ENCODE measurements around the gene ELMO1.
A peak's percentile ranks its signal among the peaks of the same experiment; 100 is the strongest.

The ELMO1 gene

DNA sequence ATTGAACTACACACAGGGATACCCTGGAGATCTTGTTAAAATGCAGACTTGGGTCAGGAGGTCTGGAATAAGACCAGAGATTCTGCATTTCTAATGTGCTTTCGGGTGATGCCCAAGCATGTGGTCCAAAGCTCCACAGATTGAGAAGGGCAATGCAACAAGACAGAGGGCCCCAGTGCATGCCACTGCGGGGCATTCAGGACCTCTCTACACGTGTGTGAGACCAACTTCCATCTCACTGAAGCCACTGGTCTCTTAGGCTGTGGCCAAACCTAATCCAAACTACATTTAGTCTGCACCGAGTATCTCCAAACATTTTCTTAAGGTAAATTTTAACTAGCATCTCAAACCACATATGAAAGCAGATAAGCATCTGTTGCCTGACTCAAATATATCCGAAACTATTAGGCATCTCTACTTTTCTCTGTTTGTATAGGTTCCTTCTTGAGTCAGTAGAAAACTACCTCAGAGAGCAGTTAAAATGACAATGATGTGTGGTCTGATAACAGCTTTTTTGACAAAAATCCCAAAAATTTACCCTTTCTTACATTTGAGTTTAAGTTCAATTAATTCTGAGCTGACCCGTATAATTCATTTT, 107.5 kb downstream of the ELMO1 start:
- no peak for DNase-seq

DNA sequence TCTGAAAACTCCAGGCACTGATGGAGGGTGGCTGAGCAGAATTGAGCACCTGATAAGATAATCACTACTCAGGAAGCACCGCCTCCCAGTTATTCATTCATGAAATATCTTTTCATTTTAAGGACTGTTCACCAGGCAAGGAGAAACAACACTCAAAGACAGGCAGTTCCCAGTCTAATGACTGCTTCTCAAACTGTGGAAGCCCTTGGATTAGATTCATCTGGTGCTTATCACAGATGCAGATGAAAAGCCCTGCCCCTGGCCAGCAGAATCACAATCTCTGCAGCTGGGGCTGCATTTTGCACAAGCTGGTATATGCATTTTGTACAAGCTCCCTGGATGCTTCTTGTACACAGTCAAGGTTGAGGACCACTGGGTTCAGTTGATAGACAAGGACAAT, 109.7 kb downstream of the ELMO1 start:
- DNase-seq: no peak

DNA sequence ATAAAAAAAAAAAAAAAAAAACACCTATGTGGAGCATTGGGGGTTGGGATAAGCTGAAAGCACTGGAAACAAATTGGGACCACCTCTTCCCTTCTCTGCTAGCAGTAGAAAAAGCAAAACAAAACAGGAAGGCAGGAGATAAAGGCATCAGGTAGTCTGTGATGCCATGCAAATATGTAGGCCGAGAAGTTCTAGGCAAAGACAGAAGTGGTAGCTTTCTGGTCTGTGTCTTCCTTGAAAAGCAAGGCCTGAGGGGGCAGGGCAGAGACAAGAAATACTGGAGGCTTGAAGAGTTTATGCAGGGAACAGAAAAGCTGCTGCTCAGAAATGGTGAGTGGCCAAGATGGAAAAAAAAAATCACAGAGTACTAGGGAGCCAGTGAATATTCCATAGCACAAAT, 111.1 kb downstream of the ELMO1 start:
- no peak for DNase-seq

DNA sequence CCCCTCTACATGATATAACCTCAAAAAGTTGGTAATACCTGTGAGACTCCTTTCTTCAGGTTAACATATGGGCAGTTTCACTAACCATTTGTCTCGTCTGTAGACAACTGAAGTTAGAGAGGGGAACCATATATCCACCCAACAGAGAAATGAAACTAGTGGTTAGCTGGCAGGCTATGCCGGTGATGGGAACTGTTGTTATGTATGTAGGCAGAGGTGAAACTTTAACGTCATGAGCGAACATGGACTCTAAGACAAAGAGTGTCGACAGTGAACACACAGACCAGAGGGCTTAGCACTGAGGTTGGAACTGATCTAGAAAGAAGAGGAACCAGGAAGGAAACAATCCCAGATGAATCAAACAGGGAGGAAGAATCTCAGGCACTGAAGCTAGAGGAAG, 112.4 kb downstream of the ELMO1 start:
- DNase-seq: peak; percentile 60

GRCh38 chr7:37333075-37333474, 115.6 kb downstream of the ELMO1 start:
- DNase-seq: no peak

DNA sequence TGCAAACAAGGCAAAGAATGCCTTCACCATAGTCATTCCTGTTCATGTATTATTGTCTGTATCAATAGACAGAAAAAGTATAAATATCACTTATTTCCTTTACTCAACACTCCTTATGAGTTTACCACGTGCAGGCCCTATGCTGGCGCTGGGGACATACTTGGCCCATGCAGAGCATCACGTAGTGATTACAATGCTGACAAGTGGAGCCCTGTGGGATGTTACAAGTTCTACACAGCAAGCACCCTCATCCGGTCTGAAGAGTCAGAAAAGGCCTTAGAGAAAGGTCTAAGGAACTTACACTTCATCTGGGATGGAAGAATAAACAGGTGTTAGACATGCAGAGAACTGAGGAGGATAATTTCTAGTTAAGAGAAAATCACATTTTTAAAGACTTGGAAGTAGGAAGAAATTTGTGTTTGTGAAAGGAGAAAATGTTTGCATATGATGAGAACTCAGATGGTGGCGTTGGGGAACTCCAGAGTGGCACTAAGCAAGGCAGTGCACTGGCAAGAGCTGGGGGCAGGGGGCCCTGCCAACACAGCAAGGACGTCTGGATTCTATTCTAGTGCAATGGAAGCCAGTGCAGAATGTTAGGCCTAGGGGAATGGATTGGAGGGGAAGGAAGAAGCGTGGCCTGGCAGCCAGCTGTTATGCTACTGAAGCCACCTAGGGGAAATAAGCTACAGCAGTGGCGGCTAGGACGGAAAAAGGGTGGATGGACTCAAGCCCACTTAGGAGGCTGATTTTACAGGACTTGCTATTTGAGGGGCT, 116.2 kb downstream of the ELMO1 start:
- no peak for DNase-seq

DNA sequence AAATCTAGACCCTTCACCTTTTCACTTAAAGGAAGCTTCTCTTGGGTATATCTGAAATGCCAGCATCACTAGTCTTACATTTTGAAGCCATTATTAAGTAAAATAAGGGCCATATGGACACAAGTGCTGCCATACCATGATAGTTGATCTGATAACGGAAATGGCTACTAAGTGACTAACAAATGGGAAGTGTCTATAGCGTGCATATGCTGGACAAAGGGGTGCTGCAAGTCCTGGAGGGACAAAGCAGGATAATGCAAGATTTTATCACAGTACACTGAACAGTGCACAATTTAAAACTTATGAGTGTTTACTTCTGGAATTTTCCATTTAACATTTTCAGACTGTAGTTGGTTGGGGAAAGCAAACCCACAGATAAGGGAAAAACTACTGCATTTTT, 117.9 kb downstream of the ELMO1 start:
- no peak for DNase-seq

GRCh38 chr7:37329940-37330339, 118.7 kb downstream of the ELMO1 start:
- no peak for DNase-seq

- no peak for DNase-seq
Observed at GRCh38 chr7:37327288-37327687, 121.4 kb downstream of the ELMO1 start.

DNA sequence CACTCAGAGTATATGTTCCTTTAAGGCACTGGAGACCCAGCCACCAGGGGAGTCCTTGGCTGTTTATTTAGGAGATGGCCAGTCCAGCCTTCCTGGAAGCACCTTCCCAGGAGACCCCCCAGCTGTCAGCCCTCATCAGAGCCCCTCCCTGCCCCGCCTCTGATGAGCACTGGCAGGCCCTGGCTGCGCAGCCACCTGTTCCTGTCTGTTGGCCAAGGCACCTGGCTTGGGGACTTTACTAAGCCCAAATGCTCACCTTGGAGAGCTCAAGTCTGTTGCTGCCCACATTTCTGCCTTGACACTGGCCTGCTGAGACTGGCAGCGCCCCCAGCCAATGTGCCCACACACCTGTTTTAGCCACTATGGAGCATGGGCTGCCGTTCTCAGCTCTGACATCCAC, 124.7 kb downstream of the ELMO1 start:
- no peak for DNase-seq

DNA sequence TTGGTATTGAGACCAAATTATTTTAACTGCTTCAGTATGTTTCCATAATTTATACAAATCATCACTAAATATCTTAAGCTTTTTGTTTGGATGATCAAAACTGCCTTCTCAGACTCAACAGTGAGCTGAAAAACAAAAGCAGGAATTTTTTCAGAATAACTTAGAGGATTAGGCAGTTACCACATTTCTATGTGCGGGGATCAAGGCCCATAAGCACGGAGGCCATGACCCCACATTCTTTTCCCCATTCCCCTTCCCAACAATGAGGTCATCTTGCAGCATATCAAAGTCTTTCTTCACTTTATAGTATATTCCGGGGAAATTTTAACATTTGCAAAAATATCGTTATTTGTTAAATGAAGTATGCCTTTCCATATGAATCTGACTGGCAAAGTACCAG, 125.8 kb downstream of the ELMO1 start:
- DNase-seq: no peak

DNA sequence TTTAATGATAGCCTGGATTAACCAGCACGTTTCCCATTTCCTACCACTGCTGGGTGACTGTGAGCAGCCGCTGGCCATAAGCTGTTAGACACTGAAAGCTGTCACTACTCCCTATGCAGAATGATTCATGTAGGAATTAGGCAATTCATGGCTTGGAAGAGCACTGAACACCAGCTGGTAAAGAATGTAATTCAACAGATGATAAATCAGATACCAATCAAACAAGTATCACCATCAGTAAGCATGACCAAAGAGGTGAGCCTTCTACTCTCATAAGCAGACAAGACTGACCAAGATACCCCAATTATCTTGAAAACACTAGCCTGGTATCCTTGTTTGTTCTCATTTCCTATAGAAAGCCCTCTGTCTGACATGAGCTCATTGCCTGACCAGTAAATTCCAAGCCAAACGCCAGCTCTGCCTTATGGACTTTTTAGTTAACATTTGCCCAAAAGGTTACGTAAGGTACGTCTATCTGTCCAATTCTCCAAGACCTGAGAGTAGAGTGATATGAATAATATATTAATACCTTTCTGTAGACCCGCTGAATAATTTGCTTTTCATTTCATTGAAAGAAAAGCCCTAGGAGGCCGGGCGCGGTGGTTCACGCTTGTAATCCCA, 127.7 kb downstream of the ELMO1 start:
- no peak for DNase-seq

GRCh38 chr7:37320140-37320847, 128.4 kb downstream of the ELMO1 start:
- DNase-seq: no peak

DNA sequence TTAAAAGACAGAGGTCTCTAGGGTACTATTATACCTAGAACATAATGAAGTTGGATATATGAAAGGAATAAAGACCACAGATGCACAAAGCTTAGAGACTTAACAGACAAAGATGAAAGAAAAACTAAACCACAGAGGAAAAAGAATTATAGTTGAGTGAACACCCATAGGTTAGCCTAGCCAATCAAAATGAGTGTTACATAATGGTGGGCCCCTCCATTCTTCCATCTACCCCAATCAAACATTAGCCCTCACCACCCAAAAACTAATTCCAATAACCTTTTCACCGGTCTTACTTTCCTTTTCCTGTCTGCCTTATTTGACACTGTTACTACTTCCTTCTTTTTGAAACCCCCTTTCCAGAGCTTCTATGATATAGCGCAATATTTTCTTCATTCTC, 130.1 kb downstream of the ELMO1 start:
- DNase-seq: no peak

DNA sequence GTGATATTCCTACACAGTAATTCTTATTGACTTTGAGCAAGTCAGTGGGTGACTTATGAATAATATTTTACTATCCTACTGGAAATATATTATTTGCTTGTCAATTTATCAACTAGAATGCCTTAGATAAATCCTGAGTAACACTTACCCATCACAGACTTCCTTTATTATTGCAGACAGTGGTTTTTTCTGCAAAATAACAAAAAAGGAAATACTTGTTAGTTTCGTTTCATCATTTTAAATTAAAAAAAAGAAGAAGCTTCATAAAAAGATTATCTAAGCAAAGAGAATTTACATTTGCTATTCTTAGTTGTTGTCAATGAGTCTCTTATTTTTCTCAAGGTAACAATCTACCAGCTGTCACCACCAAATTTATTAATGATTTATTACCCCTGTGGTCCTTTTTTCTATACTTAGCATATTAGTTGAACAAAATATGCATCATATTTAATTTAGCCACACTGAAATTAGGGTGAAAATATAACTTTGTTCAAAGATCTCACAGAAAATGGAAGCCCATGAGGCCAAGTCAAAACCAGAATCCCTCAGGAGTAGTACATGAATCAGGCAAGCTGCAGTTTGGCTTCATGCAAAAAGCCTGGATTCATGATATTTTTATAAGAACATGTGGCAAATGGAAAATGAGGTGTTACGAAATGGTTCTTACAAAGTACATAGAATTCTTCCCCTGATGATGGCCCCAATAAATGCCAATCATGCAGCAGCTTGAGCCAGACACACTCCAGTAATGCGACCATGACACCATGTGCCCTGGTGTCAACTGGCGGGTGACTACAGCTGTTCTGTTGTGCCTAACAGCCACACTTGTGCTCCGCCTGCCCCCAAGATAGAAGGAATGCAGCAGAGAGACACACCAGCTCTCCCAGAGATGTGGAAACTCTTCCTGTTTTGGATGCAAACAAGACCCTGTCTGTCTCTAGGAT, 132.6 kb downstream of the ELMO1 start:
- DNase-seq: no peak

DNA sequence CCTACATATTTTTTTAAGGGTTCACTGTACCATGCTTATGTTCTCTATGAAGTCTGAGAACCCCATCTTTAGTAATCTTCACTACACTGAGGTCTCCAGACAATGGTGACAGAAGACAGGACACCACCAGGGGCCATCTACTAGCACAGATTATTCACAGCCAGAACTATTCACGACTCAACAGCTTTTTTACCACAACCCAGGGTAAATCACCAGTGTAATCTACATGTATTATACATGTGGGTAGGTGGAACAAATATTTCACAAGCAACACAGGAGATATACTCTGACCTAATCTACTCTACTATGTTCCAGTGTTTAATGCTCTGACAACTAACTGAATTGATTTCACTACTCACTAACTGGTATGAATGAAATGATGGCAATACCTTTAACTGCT, 136.1 kb downstream of the ELMO1 start:
- DNase-seq: no peak

- DNase-seq: peak; percentile 43
Observed at GRCh38 chr7:37311355-37311754, 137.3 kb downstream of the ELMO1 start.

DNA sequence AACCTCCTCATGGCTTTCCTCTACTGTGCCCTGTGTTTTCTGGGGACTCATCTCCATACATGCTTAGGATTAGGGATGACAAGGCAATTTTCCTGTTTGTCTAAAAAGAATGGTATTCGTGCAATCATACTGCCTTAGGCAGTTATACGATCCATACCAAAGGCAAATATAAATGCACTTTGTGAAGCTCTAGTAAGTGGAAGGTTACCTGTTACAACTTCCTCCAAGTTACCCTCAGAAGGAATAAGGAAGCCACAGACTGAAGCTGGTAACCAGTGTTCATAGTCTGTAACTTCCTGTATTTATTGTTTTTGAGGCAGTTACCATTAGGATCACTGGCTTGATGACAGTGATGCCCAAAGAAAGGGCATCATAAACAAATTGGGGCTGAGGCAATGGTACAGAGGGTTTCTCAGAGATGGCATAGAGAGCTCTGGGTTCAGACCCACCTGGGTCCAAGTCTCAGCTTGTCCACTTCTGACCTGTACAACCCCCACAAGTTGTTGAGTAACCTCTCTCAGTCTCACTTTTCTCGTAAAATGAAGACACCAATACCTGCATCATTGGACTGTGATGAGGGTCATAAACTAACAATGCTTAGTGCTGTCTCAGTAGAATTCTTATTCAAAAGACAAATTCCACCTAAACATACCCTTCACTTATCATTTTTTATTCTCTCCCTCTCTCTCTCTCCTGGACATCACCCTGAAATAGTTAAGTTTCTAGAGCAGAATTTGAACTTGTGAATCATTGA, 138.2 kb downstream of the ELMO1 start:
- DNase-seq: peak; percentile 19

- no peak for DNase-seq
Observed at GRCh38 chr7:37309493-37309892, 139.2 kb downstream of the ELMO1 start.

DNA sequence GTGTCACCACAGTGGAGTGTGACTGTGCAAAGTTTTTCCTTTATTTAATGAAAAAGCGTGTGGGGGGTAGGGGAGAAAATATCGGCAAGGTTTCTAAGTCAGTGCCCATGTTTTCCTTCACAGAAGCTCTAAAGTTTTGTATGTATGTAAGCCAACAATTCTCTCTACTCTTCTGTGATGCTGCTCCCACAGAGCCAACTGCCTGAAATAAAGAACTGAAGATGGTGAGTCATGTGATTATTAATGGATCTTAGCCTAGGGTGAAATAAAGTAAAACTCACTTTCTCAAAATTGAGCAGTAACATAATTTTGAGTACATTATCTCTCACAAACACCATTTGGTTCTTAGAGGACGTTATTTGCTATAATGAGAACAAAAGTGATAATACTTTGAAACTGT, 143.7 kb downstream of the ELMO1 start:
- no peak for DNase-seq

GRCh38 chr7:37297546-37297945, 151.1 kb downstream of the ELMO1 start:
- DNase-seq: no peak

DNA sequence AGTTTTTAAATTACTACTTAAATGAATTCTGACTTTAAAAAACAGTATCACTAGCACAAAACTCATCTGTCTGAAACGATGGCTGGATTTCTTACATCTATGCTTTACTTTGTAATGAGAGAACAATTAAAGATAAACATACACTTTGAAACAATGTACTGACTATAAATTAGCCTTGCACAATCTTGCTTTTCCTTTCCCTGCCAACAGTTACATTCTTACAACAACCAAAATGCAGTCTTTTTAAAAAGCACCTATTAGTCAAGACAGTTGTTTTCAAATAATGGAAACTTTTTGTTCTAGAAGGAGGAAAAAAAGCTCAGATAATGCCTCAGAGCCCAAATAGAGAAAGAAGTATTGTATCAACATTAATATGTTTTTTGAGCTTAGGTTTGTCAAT, 153.3 kb downstream of the ELMO1 start:
- DNase-seq: no peak

Measured in CD4-positive, alpha-beta T cell treated with Interleukin-15 for 1 hour (primary cell).